Caco-2 (cell line): Measurements from ENCODE around the gene SULT2B1. TPM values are rescaled to one million over a fixed set of nuclear protein-coding genes. Genes with fewer than 3 reads are reported as not detected.
A peak's percentile ranks its signal among the peaks of the same experiment; 100 is the strongest.

Experiments used
- BruUV-seq: library from RNA; stranded (reverse); fragments of 400-500 nt; replicated peaks from 2 replicates; lab custom pipeline; 2021; lab: Mats Ljungman, UMichigan
- CTCF ChIA-PET: fragments of 300-600 bp; sonication (Branson Sonifier 250); formaldehyde crosslinking; loops from one replicate; lab custom pipeline; 2022; ENCODE audit warnings: antibody characterized with exemption; lab: Charles Lee
- POLR2A ChIA-PET: fragments of 300-600 bp; sonication (Branson Sonifier 250); formaldehyde crosslinking; loops from one replicate; lab custom pipeline; 2022; ENCODE audit warnings: antibody characterized with exemption; lab: Charles Lee
- DNase-seq, 2 experiments: peaks; one replicate each; pipeline versions ENCODE4 v3.0.0 to v3.0.0-alpha.2; 2020 to 2022
- H3K27me3 ChIP-seq: replicated peaks from 2 replicates; pipeline ENCODE4 v1.6.0; 2011; ENCODE audit warnings: low read length; ENCODE audit not compliant: control insufficient read depth, insufficient read depth
- H3K36me3 ChIP-seq: 2 replicates; pipeline ENCODE4 v1.5.1; 2011; ENCODE audit warnings: low read length; ENCODE audit not compliant: control insufficient read depth, insufficient read depth
- H3K4me1 ChIP-seq: fragments of 250-450 bp; sonication (Bioruptor Pico); 2 replicates; pipeline ENCODE4 v1.5.1; 2020; ENCODE audit warnings: mild to moderate bottlenecking
- H3K4me3 ChIP-seq: 2 replicates; pipeline ENCODE4 v1.5.1; 2011; ENCODE audit warnings: low read depth, mild to moderate bottlenecking, control low read depth, low read length
- H3K9me3 ChIP-seq: fragments of 250-450 bp; sonication (Bioruptor Pico); 2 replicates; pipeline ENCODE4 v1.5.1; 2020; ENCODE audit warnings: mild to moderate bottlenecking, moderate library complexity
- H3K27ac Mint-ChIP-seq: one replicate; pipeline ENCODE4 v1.8.0; 2022; ENCODE audit warnings: mixed read lengths; ENCODE audit not compliant: unreplicated experiment
- H3K27me3 Mint-ChIP-seq: one replicate; pipeline ENCODE4 v1.8.0; 2022; ENCODE audit warnings: mixed read lengths; ENCODE audit not compliant: insufficient read depth, unreplicated experiment
- H3K36me3 Mint-ChIP-seq: one replicate; pipeline ENCODE4 v1.8.0; 2022; ENCODE audit warnings: mild to moderate bottlenecking, mixed read lengths; ENCODE audit not compliant: insufficient read depth, unreplicated experiment
- H3K4me1 Mint-ChIP-seq: one replicate; pipeline ENCODE4 v1.8.0; 2022; ENCODE audit warnings: low read depth, mixed read lengths; ENCODE audit not compliant: unreplicated experiment
- H3K4me3 Mint-ChIP-seq: one replicate; pipeline ENCODE4 v1.8.0; 2022; ENCODE audit warnings: mild to moderate bottlenecking, moderate library complexity, mixed read lengths; ENCODE audit not compliant: unreplicated experiment
- H3K9me3 Mint-ChIP-seq: one replicate; pipeline ENCODE4 v1.8.0; 2022; ENCODE audit warnings: mixed read lengths; ENCODE audit not compliant: unreplicated experiment
- CTCF ChIP-seq, 2 experiments: fragments of 200-600 bp in 1 of 2; IDR thresholded peaks; 1 replicate in 1 of 2; 2 replicates in 1 of 2; pipeline versions ENCODE4 v1.5.1 to v1.8.0; 2011 to 2022; ENCODE audit warnings: antibody characterized with exemption in 1 of 2, control low read depth in 1 of 2, inconsistent platforms in 1 of 2, low read depth in 1 of 2, low read length in 1 of 2, mild to moderate bottlenecking in 1 of 2, moderate library complexity in 1 of 2; ENCODE audit not compliant: insufficient read depth in 1 of 2, severe bottlenecking in 1 of 2, unreplicated experiment in 1 of 2
- intact Hi-C: fragments of 100-400 bp; cut with micrococcal nuclease; formaldehyde crosslinking; loops from one replicate; pipeline ENCODE4 v1.10.0; 2022; ENCODE audit not compliant: unreplicated experiment
- total RNA-seq: library from RNA; stranded (reverse); gene quantifications from 2 replicates; pipeline ENCODE4 v1.2.3, GENCODE V29; 2022

Gene SULT2B1
- total RNA-seq, 1 experiment from 2014 or later = 1.4 TPM

DNA sequence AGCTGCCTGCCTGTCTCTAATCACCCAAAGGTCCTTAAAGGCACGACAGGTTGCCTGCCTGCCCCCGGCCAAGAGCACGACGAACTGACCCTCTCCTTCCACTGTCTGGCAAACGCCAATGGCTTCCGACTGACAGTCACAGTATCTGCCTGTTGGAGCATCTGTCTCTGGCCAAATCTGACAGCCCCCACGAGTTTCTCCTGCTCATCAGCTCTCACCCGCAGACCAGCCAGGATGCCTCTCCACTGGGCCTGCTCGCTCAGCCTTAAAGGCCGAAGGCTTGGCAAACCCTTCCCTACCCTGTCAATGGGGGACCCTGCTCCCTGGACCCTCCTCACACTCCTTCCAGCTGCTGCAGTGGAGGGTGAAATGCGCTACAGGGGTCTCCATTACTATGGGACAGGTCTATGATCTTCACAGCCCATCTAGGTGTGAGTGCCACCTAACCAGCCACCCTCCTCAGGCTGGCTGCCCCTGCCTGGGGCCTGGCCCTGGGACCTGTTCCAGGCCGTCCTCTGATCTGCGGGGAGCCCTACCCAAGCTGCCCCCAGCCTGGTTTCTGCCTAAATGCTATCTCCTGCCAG lies 62.0 kb downstream of the SULT2B1 start:
- ChIA-PET CTCF (interaction anchor here (0.5 to 0.9 kb wide), 2 partner anchors 30 to 350 kb away, joined by 3 read pairs; no protein-coding TSS in a partner anchor), POLR2A (no interaction called here)
- Mint-ChIP-seq H3K4me1 (peaks cover 19% of the 10 kb centered on the region), H3K9me3 (no peaks in the 10 kb centered on the region), H3K27me3 (no peaks in the 10 kb centered on the region), H3K4me3 (peak overlapping the region; percentile 50), H3K36me3 (peaks cover 92% of the 10 kb centered on the region), H3K27ac (peak overlapping the region; percentile 98)
- no TSS peak for BruUV-seq
- intact Hi-C loops = no loop called here
- H3K9me3 ChIP-seq = no peaks in the 10 kb centered on the region
- no peak for TF ChIP-seq CTCF (IDR thresholded peaks at IDR 0.05; ENCODE audit: insufficient read depth in 1 of 2, low read depth in 1 of 2, low read length in 1 of 2, severe bottlenecking in 1 of 2, unreplicated experiment in 1 of 2)
- no peak overlapping the region for H3K4me3 ChIP-seq
- no peaks in the 10 kb centered on the region for H3K27me3 ChIP-seq
- peaks cover 13% of the 10 kb centered on the region for H3K36me3 ChIP-seq
- H3K4me1 ChIP-seq = peaks cover 25% of the 10 kb centered on the region
- DNase-seq = no peak

DNA sequence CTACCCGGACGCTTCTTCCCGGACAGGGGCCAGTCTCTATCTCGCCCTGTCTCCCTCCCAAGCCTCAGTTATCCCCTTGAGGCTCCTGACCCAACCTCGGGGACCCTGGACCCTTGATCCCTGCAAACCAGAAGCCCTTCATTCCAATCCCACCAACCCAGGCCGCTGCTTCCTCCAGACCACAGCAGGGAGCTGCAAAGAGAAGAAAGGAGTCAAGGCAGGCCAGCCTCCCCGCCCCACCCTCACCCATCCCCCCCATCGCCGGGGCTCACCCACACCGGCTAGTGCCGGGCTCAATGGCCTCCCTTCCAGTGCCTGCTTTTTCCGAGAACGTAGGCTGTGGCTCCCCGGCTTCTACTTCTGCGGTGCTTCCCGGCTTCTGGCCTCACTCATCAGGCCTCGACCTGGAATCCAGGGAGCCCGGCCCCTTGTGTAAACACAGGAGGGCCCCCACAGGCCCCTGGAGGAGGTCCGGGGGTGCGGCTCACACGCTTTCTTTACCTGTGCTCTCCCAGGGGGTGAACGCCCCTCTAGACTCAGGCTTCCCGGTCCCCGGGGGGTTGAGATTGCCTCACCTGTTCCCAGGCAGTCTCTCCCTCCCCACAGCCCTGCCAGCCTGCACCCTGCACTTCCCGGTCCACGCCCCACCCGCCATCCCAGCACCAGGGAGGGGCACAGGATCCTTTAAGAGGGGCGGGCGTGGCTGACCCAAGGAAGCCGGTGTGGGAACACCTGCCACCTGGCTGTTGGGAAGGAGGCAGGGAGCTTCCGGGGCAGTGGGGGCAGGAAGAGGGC lies 62.7 kb downstream of the SULT2B1 start, which contains the start of gene FAM83E:
Gene FAM83E, minus strand, starts transcription at position 641 of the 795 bp plus-strand sequence. CDS start 1,704 bp downstream, outside the sequence.
- intact Hi-C loops = no loop called here
- H3K4me1 Mint-ChIP-seq = peaks cover 23% of the 10 kb centered on the region
- peaks cover 92% of the 10 kb centered on the region for H3K36me3 Mint-ChIP-seq
- no TSS peak for BruUV-seq
- Histone ChIP-seq H3K4me1 (peaks cover 26% of the 10 kb centered on the region), H3K4me3 (no peak within 1 kb of the TSS), H3K9me3 (no peaks in the 10 kb centered on the region), H3K36me3 (peaks cover 13% of the 10 kb centered on the region), H3K27me3 (no peaks in the 10 kb centered on the region)
- POLR2A ChIA-PET = no interaction called here
- DNase-seq = peak; percentile 50 to 76
- peak within 1 kb of the TSS; percentile 96 for H3K4me3 Mint-ChIP-seq
- CTCF ChIA-PET = interaction anchor here (0.6 to 0.9 kb wide), 2 partner anchors 12 to 30 kb away, joined by 3 read pairs; no protein-coding TSS in a partner anchor
- no peaks in the 10 kb centered on the region for H3K9me3 Mint-ChIP-seq
- peak within 1 kb of the TSS; percentile 98 for H3K27ac Mint-ChIP-seq
- H3K27me3 Mint-ChIP-seq = no peaks in the 10 kb centered on the region
- no peak for TF ChIP-seq CTCF (IDR thresholded peaks at IDR 0.05; ENCODE audit: insufficient read depth in 1 of 2, low read depth in 1 of 2, low read length in 1 of 2, severe bottlenecking in 1 of 2, unreplicated experiment in 1 of 2)

DNA sequence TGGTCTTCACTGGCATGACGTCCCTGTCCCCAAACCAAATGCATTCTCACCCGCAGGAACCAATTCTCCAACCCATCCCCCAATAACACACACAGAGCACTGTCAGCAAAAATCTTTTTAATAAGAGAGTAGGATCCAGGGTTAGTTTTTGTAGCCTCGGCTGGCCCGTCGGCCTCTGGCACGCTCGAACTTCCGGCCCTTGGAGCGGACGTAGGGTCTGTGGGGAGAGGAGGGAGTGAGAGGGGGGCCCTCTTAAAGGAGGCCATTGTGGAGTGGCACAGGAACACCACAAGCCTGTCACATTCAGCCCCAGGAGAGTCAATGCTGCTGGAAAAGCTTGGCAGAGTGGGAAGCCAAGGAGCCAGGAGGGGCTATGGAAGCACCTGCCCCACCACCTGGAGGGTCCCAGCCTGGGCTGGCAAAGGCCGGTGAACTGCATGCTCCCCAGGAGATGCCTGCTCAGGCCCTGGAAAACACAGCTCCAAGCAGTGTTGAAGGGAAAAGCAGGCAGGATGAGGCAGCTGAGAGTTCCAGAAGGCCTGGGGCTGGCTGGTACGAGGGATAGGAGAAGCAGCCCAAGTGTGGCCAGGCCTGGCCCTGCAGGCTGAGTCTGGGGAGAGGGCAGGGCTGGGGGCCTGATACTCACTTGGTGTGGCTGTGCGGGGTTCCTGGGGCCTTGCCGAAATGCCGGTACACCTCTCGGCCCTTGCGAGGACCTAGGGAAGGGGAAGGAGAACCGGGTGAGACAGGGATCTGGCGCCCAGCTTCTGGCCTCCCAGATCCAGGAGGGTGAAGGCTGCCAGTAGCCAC lies 63.5 kb downstream of the SULT2B1 start:
- CTCF ChIA-PET = no interaction called here
- no peak overlapping the region for H3K4me3 ChIP-seq
- POLR2A ChIA-PET = no interaction called here
- peaks cover 31% of the 10 kb centered on the region for H3K4me1 Mint-ChIP-seq
- no peak for DNase-seq
- H3K27me3 ChIP-seq = no peaks in the 10 kb centered on the region
- peak overlapping the region; percentile 98 for H3K27ac Mint-ChIP-seq
- intact Hi-C loops = no loop called here
- no TSS peak for BruUV-seq
- H3K36me3 ChIP-seq = peaks cover 13% of the 10 kb centered on the region
- no peaks in the 10 kb centered on the region for H3K9me3 Mint-ChIP-seq
- H3K9me3 ChIP-seq = no peaks in the 10 kb centered on the region
- TF ChIP-seq CTCF (IDR thresholded peaks at IDR 0.05; ENCODE audit: insufficient read depth in 1 of 2, low read depth in 1 of 2, low read length in 1 of 2, severe bottlenecking in 1 of 2, unreplicated experiment in 1 of 2) = no peak
- H3K4me3 Mint-ChIP-seq = peak overlapping the region; percentile 96
- peaks cover 94% of the 10 kb centered on the region for H3K36me3 Mint-ChIP-seq
- no peaks in the 10 kb centered on the region for H3K27me3 Mint-ChIP-seq
- H3K4me1 ChIP-seq = peaks cover 33% of the 10 kb centered on the region
